ENCODE data around the gene PKP4. TPM values are rescaled to one million over a fixed set of nuclear protein-coding genes. Genes with fewer than 3 reads are reported as not detected.

Gene PKP4
- total and polyA plus RNA-seq, 3 donors from 2014 or later = 42.5 to 60.5 (median 60.0) TPM

DNA sequence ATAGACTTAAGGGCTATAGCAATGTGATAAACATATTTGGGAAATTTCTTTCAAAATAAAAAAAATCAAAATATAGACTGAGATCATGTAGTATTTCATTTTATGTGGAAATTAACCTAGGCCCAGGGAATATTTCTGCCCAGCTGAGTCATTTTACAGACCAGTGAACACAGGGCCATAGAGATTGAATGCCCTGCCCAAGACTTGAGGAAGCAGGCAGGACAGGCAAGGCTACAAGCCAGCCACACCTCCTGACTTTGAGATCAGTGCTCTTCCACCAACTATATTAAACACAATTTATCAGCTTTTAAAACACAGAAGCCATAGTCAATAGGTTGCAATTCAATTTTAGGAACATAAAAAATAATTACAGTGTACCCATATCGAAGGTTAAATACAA, 13.1 kb upstream of the PKP4 start:
- intact Hi-C loops (cut with DNase I; ENCODE audit: low total_unique reads) = no loop called here
- Histone ChIP-seq H3K4me1 (no peaks in the 10 kb centered on the region), H3K27ac (no peak overlapping the region), H3K27me3 (no peaks in the 10 kb centered on the region), H3K36me3 (ENCODE audit: low read depth, missing control alignments) (no peaks in the 10 kb centered on the region), H3K4me3 (no peak overlapping the region), H3K9me3 (no peaks in the 10 kb centered on the region)
- DNase-seq = no peak
- WGBS, 2 donors = 94 to 95% methylated on average over 1 of the region's 1 CpG
- no peak for TF ChIP-seq POLR2A (IDR thresholded peaks at IDR 0.05)
- TF ChIP-seq, protein P1, sequence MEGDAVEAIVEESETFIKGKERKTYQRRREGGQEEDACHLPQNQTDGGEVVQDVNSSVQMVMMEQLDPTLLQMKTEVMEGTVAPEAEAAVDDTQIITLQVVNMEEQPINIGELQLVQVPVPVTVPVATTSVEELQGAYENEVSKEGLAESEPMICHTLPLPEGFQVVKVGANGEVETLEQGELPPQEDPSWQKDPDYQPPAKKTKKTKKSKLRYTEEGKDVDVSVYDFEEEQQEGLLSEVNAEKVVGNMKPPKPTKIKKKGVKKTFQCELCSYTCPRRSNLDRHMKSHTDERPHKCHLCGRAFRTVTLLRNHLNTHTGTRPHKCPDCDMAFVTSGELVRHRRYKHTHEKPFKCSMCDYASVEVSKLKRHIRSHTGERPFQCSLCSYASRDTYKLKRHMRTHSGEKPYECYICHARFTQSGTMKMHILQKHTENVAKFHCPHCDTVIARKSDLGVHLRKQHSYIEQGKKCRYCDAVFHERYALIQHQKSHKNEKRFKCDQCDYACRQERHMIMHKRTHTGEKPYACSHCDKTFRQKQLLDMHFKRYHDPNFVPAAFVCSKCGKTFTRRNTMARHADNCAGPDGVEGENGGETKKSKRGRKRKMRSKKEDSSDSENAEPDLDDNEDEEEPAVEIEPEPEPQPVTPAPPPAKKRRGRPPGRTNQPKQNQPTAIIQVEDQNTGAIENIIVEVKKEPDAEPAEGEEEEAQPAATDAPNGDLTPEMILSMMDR (IDR thresholded peaks at IDR 0.05) = no peak

DNA sequence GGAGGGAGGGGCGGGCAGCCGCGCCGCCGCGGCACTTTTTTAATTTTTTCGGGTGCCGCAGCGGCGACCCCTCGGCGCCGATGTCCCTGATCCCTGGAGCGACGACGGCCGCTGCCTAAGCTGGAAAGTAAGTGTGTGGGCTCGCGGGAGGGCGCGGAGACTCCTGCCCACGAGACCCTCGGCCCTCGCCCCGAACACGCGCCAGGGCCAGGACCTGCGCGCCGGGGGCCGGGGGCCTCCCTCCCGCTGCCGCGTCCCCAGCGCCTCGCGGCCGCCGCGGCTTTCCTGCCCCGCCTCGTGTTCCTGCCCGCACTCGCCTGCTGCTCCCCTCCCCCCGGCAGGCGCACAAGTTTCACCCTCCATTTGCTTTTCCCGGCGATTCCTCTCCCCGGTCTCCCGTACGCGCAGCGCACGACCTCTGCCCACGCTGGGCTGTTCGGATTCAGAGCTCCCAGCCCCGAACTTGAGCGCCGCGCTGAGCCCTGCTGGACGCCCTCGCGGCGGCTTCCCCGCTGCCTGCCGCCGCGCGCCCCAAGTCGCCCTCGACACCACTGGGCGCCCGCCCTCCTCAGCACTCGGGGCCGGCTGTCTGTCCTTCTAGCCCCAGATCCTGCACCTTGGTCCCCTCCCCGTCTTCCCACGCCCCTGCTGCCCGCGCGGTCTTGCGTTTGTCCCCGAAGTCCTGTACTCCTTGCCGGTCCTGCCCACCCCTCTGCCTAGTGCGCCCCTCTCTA, 507 bp downstream of the PKP4 start:
- H3K36me3 ChIP-seq (ENCODE audit: low read depth, missing control alignments) = no peaks in the 10 kb centered on the region
- intact Hi-C loops (cut with DNase I; ENCODE audit: low total_unique reads) = no loop called here
- 0% methylated on average over 1 to 74 of the region's 84 CpGs for WGBS, 2 donors

DNA sequence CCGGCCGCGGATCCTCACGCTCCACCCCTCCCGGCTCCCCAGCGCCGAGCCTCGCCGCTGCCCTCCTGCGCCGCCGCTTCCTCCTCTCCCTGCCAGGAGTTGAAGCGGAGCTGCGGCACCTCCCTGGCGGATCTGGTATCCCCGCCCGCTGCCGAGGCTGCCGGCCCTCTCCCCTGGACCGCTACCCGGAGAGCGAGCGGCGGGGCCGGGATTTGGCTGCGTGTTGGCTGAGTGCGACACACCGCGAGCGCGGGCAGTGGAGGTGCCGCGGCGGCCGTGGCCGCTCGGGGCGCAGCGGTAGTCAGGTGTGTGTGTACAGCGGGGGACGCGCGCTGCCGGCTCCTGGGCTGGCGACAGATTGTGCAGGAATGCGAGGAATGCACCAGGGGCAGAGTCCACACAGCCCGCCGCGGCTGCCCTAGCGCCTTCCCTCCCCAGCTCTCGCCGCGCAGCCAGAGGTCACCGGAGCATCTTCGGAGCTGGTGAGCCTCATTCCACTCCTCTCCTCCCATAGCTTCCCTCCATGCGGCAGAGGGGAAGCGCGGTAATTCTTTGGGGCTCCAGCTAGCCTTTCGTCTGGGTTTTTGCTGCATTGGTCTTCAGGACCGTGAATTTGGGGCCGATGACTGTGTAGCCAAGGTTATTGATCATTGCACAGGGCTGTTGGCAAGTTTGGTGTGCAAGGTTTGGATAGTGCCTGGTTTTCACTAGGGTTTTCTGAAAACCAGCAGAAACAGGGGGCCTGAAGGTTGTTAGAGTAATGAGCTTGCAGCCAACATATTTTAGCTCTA, 1.3 kb downstream of the PKP4 start:
- H3K27ac ChIP-seq = peak overlapping the region; percentile 90 to 95
- peak overlapping the region; percentile 79 to 84 for H3K4me3 ChIP-seq
- 0% methylated on average over 5 to 55 of the region's 61 CpGs for WGBS, 2 donors
- H3K4me1 ChIP-seq = peaks cover 8% of the 10 kb centered on the region
- TF ChIP-seq POLR2A (IDR thresholded peaks at IDR 0.05) = no peak
- TF ChIP-seq, protein P1 (IDR thresholded peaks at IDR 0.05) = peak in 2 of 3 experiments; percentile 35
- no peaks in the 10 kb centered on the region for H3K27me3 ChIP-seq
- peak; percentile 73 for DNase-seq
- intact Hi-C loops (cut with DNase I; ENCODE audit: low total_unique reads) = no loop called here
- no peaks in the 10 kb centered on the region for H3K36me3 ChIP-seq (ENCODE audit: low read depth, missing control alignments)
- no peaks in the 10 kb centered on the region for H3K9me3 ChIP-seq

More for the DNA sequence above, 507 bp downstream of the PKP4 start:
- Histone ChIP-seq H3K27ac (peak overlapping the region; percentile 90 to 95), H3K4me3 (peak overlapping the region; percentile 79 to 84), H3K27me3 (no peaks in the 10 kb centered on the region), H3K9me3 (no peaks in the 10 kb centered on the region), H3K4me1 (peaks cover 8% of the 10 kb centered on the region)
- peak; percentile 63 for DNase-seq
- TF ChIP-seq POLR2A (IDR thresholded peaks at IDR 0.05) = no peak
- TF ChIP-seq, protein P1 (IDR thresholded peaks at IDR 0.05) = no peak

DNA sequence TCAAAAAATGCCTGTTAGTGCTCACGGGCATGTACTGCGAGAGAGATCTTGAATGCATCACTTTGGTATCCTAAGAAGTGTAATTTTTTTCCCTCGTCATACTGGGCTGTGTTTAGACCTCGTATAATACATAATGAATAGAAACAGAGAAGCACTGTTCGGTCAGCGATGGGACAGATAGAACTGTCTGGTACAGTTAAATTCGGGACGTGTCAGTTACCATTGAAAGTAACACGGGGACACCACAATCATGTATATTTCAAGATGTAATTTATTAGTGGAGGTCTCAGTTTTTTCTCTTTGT, 1.8 kb downstream of the PKP4 start:
- WGBS, 2 donors = 3 to 5% methylated on average over 9 of the region's 9 CpGs

More for the DNA sequence above, 1.8 kb downstream of the PKP4 start:
- TF ChIP-seq, protein P1 (IDR thresholded peaks at IDR 0.05) = no peak
- no peak for TF ChIP-seq POLR2A (IDR thresholded peaks at IDR 0.05)
- Histone ChIP-seq H3K36me3 (ENCODE audit: low read depth, missing control alignments) (no peaks in the 10 kb centered on the region), H3K27me3 (no peaks in the 10 kb centered on the region), H3K4me1 (peaks cover 8% of the 10 kb centered on the region), H3K27ac (no peak overlapping the region), H3K9me3 (no peaks in the 10 kb centered on the region), H3K4me3 (peak overlapping the region; percentile 79 to 84)
- intact Hi-C loops (cut with DNase I; ENCODE audit: low total_unique reads) = no loop called here
- DNase-seq = no peak
